Suprapubic skin (tissue), 3 donors: Measurements from ENCODE around the gene THSD7A.

Source experiments
- POLR2AphosphoS5 ChIP-seq, 3 donors: sonication (generic); formaldehyde crosslinking; IDR thresholded peaks; one replicate each; pipeline ENCODE4 v1.6.1; 2017; ENCODE audit warnings: antibody characterized with exemption in 3 of 3
- TF ChIP-seq, protein P1 (sequence below), 2 donors: fragments of 200-600 bp in 1 of 2; fragments of 450-650 bp in 1 of 2; sonication (generic) in 1 of 2; IDR thresholded peaks; one replicate each; pipeline ENCODE4 v1.5.1; 2016 to 2019; ENCODE audit warnings: antibody characterized with exemption in 2 of 2, mild to moderate bottlenecking in 1 of 2, moderate library complexity in 1 of 2

DNA sequence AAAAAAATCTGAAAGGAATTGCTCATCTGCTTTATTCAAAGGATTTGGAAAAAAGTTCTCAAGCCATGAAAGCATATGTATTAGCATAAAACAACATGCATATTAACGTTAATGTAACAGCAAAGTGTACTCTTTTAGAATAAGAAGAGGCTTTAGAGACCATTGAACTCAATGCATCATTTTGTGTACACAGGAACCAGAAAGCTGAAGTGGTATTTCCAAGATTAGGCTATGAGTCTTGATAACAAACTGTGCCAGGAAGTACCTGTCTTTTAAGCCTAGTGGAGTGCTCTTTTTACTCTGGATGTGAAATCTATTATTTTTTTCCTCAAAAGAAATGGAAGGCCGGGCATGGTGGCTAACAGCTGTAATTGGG lies 164.2 kb downstream of the THSD7A start:
- no peak for TF ChIP-seq POLR2AphosphoS5 (IDR thresholded peaks at IDR 0.05)
- TF ChIP-seq, protein P1, sequence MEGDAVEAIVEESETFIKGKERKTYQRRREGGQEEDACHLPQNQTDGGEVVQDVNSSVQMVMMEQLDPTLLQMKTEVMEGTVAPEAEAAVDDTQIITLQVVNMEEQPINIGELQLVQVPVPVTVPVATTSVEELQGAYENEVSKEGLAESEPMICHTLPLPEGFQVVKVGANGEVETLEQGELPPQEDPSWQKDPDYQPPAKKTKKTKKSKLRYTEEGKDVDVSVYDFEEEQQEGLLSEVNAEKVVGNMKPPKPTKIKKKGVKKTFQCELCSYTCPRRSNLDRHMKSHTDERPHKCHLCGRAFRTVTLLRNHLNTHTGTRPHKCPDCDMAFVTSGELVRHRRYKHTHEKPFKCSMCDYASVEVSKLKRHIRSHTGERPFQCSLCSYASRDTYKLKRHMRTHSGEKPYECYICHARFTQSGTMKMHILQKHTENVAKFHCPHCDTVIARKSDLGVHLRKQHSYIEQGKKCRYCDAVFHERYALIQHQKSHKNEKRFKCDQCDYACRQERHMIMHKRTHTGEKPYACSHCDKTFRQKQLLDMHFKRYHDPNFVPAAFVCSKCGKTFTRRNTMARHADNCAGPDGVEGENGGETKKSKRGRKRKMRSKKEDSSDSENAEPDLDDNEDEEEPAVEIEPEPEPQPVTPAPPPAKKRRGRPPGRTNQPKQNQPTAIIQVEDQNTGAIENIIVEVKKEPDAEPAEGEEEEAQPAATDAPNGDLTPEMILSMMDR (IDR thresholded peaks at IDR 0.05) = no peak
